K562 (cell line): ENCODE results near the gene FLVCR2. TPM values are rescaled to one million over a fixed set of nuclear protein-coding genes. Genes with fewer than 3 reads are reported as not detected.

Experiments
- ATAC-seq: fragments of 200-7000 bp; cut with Tn5 transposase; 3 replicates; pipeline ENCODE4 v1.9.1; 2020; ENCODE audit warnings: moderate library complexity
- BruUV-seq: library from RNA; stranded (reverse); fragments of 400-500 nt; replicated peaks from 2 replicates; lab custom pipeline; 2021; lab: Mats Ljungman, UMichigan
- CTCF ChIA-PET: fragments of 300-600 bp; formaldehyde crosslinking; extraction: SDS; loops from one replicate; lab custom pipeline; 2021; ENCODE audit warnings: low intra/inter-chr PET ratio; lab: Yijun Ruan, JAX
- POLR2A ChIA-PET: fragments of 300-600, 350-650 bp; sonication (Branson Sonifier 250); formaldehyde crosslinking; extraction: SDS; loops from one replicate; lab custom pipeline; 2021; ENCODE audit warnings: antibody characterized with exemption, inconsistent platforms; lab: Yijun Ruan, JAX
- DNase-seq, 4 experiments: peaks; one replicate each; pipeline versions ENCODE4 v3.0.0 to v3.0.0-alpha.2; 2011 to 2018; ENCODE audit warnings: low spot score in 3 of 4, mixed read lengths in 3 of 4; ENCODE audit errors: extremely low read depth in 1 of 4
- FAIRE-seq: peaks from 2 replicates; lab custom pipeline; 2011; peaks lifted over from hg19 to GRCh38; lab: Jason Lieb, UNC
- H2AFZ ChIP-seq: 2 replicates; pipeline ENCODE4 v1.6.0; 2011; ENCODE audit warnings: low read depth, low read length, control low read depth, inconsistent platforms
- H3K27ac ChIP-seq: fragments of 200-600 bp; 3 replicates; pipeline ENCODE4 v1.8.0; 2011; ENCODE audit warnings: low read depth, mild to moderate bottlenecking, control low read depth, inconsistent platforms, low read length, moderate library complexity, mixed read lengths; ENCODE audit errors: extremely low read depth
- H3K27me3 ChIP-seq, 2 experiments: fragments of 300-600 bp in 1 of 2; 2 replicates in 1 of 2; 3 replicates in 1 of 2; pipeline versions ENCODE4 v1.6.0 to v1.8.0; 2011; ENCODE audit warnings: inconsistent platforms in 2 of 2, low read length in 2 of 2, mild to moderate bottlenecking in 1 of 2, mixed read lengths in 1 of 2, moderate library complexity in 1 of 2; ENCODE audit not compliant: control insufficient read depth in 2 of 2, insufficient read depth in 2 of 2
- H3K36me3 ChIP-seq: fragments of 300-600 bp; 3 replicates; pipeline ENCODE4 v1.8.0; 2011; ENCODE audit warnings: mild to moderate bottlenecking, low read length, inconsistent platforms; ENCODE audit not compliant: control insufficient read depth, insufficient read depth
- H3K4me1 ChIP-seq, 2 experiments: fragments of 200-600 bp in 1 of 2; replicated peaks in 1 of 2; 2 replicates in 1 of 2; 3 replicates in 1 of 2; pipeline versions ENCODE4 v1.5.1 to v1.8.0; 2011; ENCODE audit warnings: inconsistent platforms in 2 of 2, low read length in 2 of 2, mild to moderate bottlenecking in 1 of 2, mixed read lengths in 1 of 2, moderate library complexity in 1 of 2; ENCODE audit not compliant: control insufficient read depth in 2 of 2, insufficient read depth in 2 of 2
- H3K4me2 ChIP-seq: 2 replicates; pipeline ENCODE4 v1.6.1; 2011; ENCODE audit warnings: low read length, control low read depth, inconsistent platforms, mixed read lengths; ENCODE audit not compliant: insufficient read depth
- H3K4me3 ChIP-seq: fragments of 200-600 bp; sonication (generic), shearing (Covaris generic); 2 replicates; pipeline ENCODE4 v1.5.1; 2016; ENCODE audit warnings: control low read depth, inconsistent platforms
- H3K79me2 ChIP-seq: fragments of 200-600 bp; 3 replicates; pipeline ENCODE4 v1.8.0; 2011; ENCODE audit warnings: low read length, inconsistent platforms; ENCODE audit not compliant: control insufficient read depth, insufficient read depth
- H3K9ac ChIP-seq, 2 experiments: 2 replicates each; pipeline versions ENCODE4 v1.6.0 to v1.6.1; 2011; ENCODE audit warnings: low read depth in 2 of 2, low read length in 2 of 2, control low read depth in 1 of 2, inconsistent platforms in 1 of 2, mild to moderate bottlenecking in 1 of 2, mixed read lengths in 1 of 2; ENCODE audit not compliant: insufficient read depth in 1 of 2
- H3K9me1 ChIP-seq: one replicate; pipeline ENCODE4 v1.6.0; 2011; ENCODE audit warnings: inconsistent platforms, mild to moderate bottlenecking, low read length, moderate library complexity; ENCODE audit not compliant: control insufficient read depth, insufficient read depth
- H3K9me3 ChIP-seq: replicated peaks from 2 replicates; pipeline ENCODE4 v1.5.1; 2011; ENCODE audit warnings: low read depth, low read length, inconsistent platforms; ENCODE audit not compliant: control insufficient read depth, insufficient read depth
- H4K20me1 ChIP-seq: replicated peaks from 2 replicates; pipeline ENCODE4 v1.6.1; 2011; ENCODE audit warnings: low read length, inconsistent platforms, mixed read lengths; ENCODE audit not compliant: control insufficient read depth, insufficient read depth
- CBX3 ChIP-seq, 2 experiments: IDR thresholded peaks; 1 replicate in 1 of 2; 2 replicates in 1 of 2; pipeline ENCODE4 v1.6.1; 2012; ENCODE audit warnings: inconsistent platforms in 2 of 2, low read length in 2 of 2, borderline replicate concordance in 1 of 2, control low read depth in 1 of 2
- EWSR1 ChIP-seq: fragments of 450-650 bp; IDR thresholded peaks from 2 replicates; pipeline ENCODE4 v1.6.1; 2018; ENCODE audit warnings: borderline replicate concordance, mild to moderate bottlenecking, low read depth, moderate library complexity; ENCODE audit not compliant: partially characterized antibody
- KAT7 ChIP-seq: sonication (generic); formaldehyde crosslinking; IDR thresholded peaks from 2 replicates; pipeline ENCODE4 v1.8.0; 2022; ENCODE audit warnings: missing genetic modification reagents, mild to moderate bottlenecking, borderline replicate concordance
- RAD21 ChIP-seq, 2 experiments: fragments of 250-450 bp in 1 of 2; fragments of 450-650 bp in 1 of 2; sonication (Bioruptor Pico) in 1 of 2; formaldehyde crosslinking in 1 of 2; IDR thresholded peaks in 1 of 2; conservative IDR thresholded peaks in 1 of 2; 2 replicates each; pipeline versions ENCODE4 v1.4.0 to v1.8.0; 2020 to 2022; ENCODE audit warnings: mild to moderate bottlenecking in 2 of 2, moderate library complexity in 1 of 2
- RBBP5 ChIP-seq: fragments of 200-600 bp; sonication (generic); IDR thresholded peaks from 2 replicates; pipeline ENCODE4 v1.6.1; 2012; ENCODE audit warnings: borderline replicate concordance, mild to moderate bottlenecking, low read length, control low read depth, inconsistent platforms; ENCODE audit not compliant: insufficient read depth, poor library complexity, severe bottlenecking
- WGBS: fragments of 100-300 bp; shearing (Covaris generic); methylation state at CpG from one replicate; pipeline ENCODE4 v1.1.6; 2016; ENCODE audit warnings: low coverage, mixed read lengths; ENCODE audit not compliant: insufficient coverage; ENCODE audit errors: missing lambda C conversion rate; 5-methylcytosine and 5-hydroxymethylcytosine counted together
- in situ Hi-C: fragments of 300-500 bp; cut with MboI; formaldehyde crosslinking; loops from 4 replicates; pipeline ENCODE4 v1.15.0; 2018; ENCODE audit warnings: inconsistent platforms, mixed read lengths
- intact Hi-C: fragments of 100-400 bp; cut with micrococcal nuclease; formaldehyde crosslinking; loops from 2 replicates; pipeline ENCODE4 v1.14.2; 2022
- polyA plus RNA-seq, 8 experiments: library from polyadenylated mRNA; depleted of rRNA in 4 of 8; stranded (reverse) in 5 of 8; unstranded in 3 of 8; fragments of >200 nt; fragmentation: Nextera tagmentation in 2 of 8; fragmentation: Illumina TruSeq in 1 of 8; extraction: Ambion mirVana in 2 of 8; extraction: Trizol in 1 of 8; gene quantifications; 2 replicates each; pipeline versions ENCODE4 v1.2.1 to v1.2.3, GENCODE V29; 2011 to 2014; ENCODE audit warnings: inconsistent platforms in 1 of 8, missing spikeins in 1 of 8
- total RNA-seq, 7 experiments: library from RNA; depleted of rRNA in 6 of 7; stranded (reverse); fragments of >200 nt in 6 of 7; fragmentation: Illumina TruSeq in 2 of 7; extraction: Trizol in 2 of 7; gene quantifications; 2 replicates each; pipeline versions ENCODE4 v1.2.1 to v1.2.3, GENCODE V29; 2011 to 2021; ENCODE audit warnings: low replicate concordance in 1 of 7
- TF ChIP-seq, protein P1 (sequence below): fragments of 250-450 bp; sonication (Bioruptor Pico); IDR thresholded peaks from 2 replicates; pipeline ENCODE4 v1.8.0; 2022; ENCODE audit warnings: moderate library complexity, mild to moderate bottlenecking, inconsistent platforms

FLVCR2 gene
- total and polyA plus RNA-seq, 9 of the 15 experiments (the other 6 are each of a cell fraction or from before 2014, with no cell fraction given): 1.5 TPM; not detected in 8

DNA sequence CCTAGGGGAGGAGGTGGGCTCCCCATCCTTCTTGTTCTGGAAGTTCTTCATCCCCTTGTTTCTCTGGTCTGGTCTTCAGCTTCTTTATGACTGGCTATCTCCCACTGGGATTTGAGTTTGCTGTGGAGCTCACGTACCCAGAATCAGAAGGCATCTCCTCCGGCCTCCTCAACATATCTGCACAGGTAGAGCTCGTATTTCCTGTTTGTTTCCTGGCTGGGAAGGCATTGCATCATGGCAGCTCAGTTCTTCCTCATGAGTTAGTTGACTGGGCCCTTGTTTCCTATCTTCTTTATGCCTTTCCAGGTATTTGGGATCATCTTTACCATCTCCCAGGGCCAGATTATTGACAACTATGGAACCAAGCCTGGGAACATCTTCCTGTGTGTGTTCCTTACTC, 62.5 kb downstream of the FLVCR2 start:
- no peak for ATAC-seq
- ChIA-PET CTCF (no interaction called here), POLR2A (interaction anchor here (0.6 to 1.4 kb wide), 3 partner anchors 11 to 20 kb away, joined by 3 to 4 read pairs (median 4); partner anchors contain the start of genes ERG28 and TTLL5)
- no peak overlapping the region for H3K4me2 ChIP-seq
- intact Hi-C loops: no loop called here
- H3K4me3 ChIP-seq: no peak overlapping the region
- no peak for DNase-seq
- peaks cover 10 to 34% of the 10 kb centered on the region in 2 experiments; a peak in 4 of 5 replicates for H3K27me3 ChIP-seq
- H4K20me1 ChIP-seq: no peaks in the 10 kb centered on the region
- no peak overlapping the region for H3K27ac ChIP-seq
- no peak overlapping the region for H3K9ac ChIP-seq
- WGBS: 4% methylated on average over 3 of the region's 3 CpGs
- no peak overlapping the region for H2AFZ ChIP-seq
- H3K36me3 ChIP-seq: no peaks in the 10 kb centered on the region
- H3K9me3 ChIP-seq: no peaks in the 10 kb centered on the region
- H3K4me1 ChIP-seq: no peaks in the 10 kb centered on the region
- H3K9me1 ChIP-seq: no peaks in the 10 kb centered on the region
- FAIRE-seq: no peak
- BruUV-seq: no TSS peak
- in situ Hi-C loops: no loop called here
- TF ChIP-seq RBBP5 (no peak), RAD21 (CRISPR knock-in tag; conservative IDR thresholded peaks at IDR 0.05 in 1 of 2, IDR thresholded peaks at IDR 0.05 in 1 of 2) (no peak), CBX3 (IDR thresholded peaks at IDR 0.05; ENCODE audit: borderline replicate concordance in 1 of 2, low read length in 2 of 2) (no peak), EWSR1 (no peak), KAT7 (CRISPR knock-in tag) (no peak)
- TF ChIP-seq, protein P1, sequence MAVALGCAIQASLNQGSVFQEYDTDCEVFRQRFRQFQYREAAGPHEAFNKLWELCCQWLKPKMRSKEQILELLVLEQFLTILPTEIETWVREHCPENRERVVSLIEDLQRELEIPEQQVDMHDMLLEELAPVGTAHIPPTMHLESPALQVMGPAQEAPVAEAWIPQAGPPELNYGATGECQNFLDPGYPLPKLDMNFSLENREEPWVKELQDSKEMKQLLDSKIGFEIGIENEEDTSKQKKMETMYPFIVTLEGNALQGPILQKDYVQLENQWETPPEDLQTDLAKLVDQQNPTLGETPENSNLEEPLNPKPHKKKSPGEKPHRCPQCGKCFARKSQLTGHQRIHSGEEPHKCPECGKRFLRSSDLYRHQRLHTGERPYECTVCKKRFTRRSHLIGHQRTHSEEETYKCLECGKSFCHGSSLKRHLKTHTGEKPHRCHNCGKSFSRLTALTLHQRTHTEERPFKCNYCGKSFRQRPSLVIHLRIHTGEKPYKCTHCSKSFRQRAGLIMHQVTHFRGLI (CRISPR knock-in tag): no peak
- no peaks in the 10 kb centered on the region for H3K79me2 ChIP-seq
